Activated CD4-positive, alpha-beta T cell treated with anti-CD3 and anti-CD28 coated beads, Interleukin-2, amount 50 U/mL, for 24 hours (primary cell): ENCODE results near the gene PDGFD.
"Not testable (repeated sequence)": the region's sequence is repeated elsewhere in the genome, so short reads cannot be mapped to it uniquely, and the experiment has no call there.

ENCODE experiments used
- DNase-seq, 2 donors: peaks; one replicate each; pipeline ENCODE4 v3.0.0-alpha.2; 2020; ENCODE audit warnings: low read depth in 1 of 2, low spot score in 1 of 2

The PDGFD gene

GRCh38 chr11:104055596-104055995, 108.4 kb downstream of the PDGFD start:
- DNase-seq, result no peak

- no peak for DNase-seq
These were observed 108.9 kb downstream of the PDGFD start for GRCh38 chr11:104054911-104055529.

GRCh38 chr11:104053743-104054478, 110.0 kb downstream of the PDGFD start:
- no peak for DNase-seq

- DNase-seq, result no peak
These were observed 112.2 kb downstream of the PDGFD start for GRCh38 chr11:104051778-104052177.

GRCh38 chr11:104049116-104049515, 114.8 kb downstream of the PDGFD start:
- DNase-seq, result no peak

GRCh38 chr11:104046858-104047257, 117.1 kb downstream of the PDGFD start:
- DNase-seq, result not testable (repeated sequence)

- DNase-seq, result no peak
These were observed 117.6 kb downstream of the PDGFD start for GRCh38 chr11:104046331-104046730.

- DNase-seq, result no peak
These were observed 120.2 kb downstream of the PDGFD start for GRCh38 chr11:104043678-104044239.

- DNase-seq, result no peak
These were observed 120.8 kb downstream of the PDGFD start for GRCh38 chr11:104043142-104043541.

GRCh38 chr11:104041792-104042191, 122.2 kb downstream of the PDGFD start:
- DNase-seq, result no peak

GRCh38 chr11:104036995-104037394, 127.0 kb downstream of the PDGFD start:
- no peak for DNase-seq

- no peak for DNase-seq
These were observed 127.4 kb downstream of the PDGFD start, which contains the start of gene DDI1 for GRCh38 chr11:104036588-104036987. DDI1 (plus strand) TSS chr11:104036640; CDS start chr11:104036823, 183 bp downstream.

- no peak for DNase-seq
These were observed 130.4 kb downstream of the PDGFD start for GRCh38 chr11:104033561-104033960.

GRCh38 chr11:104033134-104033533, 130.8 kb downstream of the PDGFD start:
- no peak for DNase-seq

- DNase-seq, result no peak
These were observed 135.3 kb downstream of the PDGFD start for GRCh38 chr11:104028476-104029263.

- DNase-seq, result no peak
These were observed 139.4 kb downstream of the PDGFD start for GRCh38 chr11:104024572-104024971.

GRCh38 chr11:104015649-104016415, 148.1 kb downstream of the PDGFD start:
- no peak for DNase-seq

- no peak for DNase-seq
These were observed 152.9 kb downstream of the PDGFD start for GRCh38 chr11:104011044-104011443.

GRCh38 chr11:104009744-104010143, 154.2 kb downstream of the PDGFD start:
- DNase-seq, result no peak

GRCh38 chr11:104005234-104005855, 158.6 kb downstream of the PDGFD start:
- DNase-seq, result no peak
